HEK293T (cell line): ENCODE data around the gene BEAN1.

Experiments
- FOXK2 ChIP-seq: fragments of 450-650 bp; IDR thresholded peaks from 2 replicates; pipeline ENCODE4 v1.6.1; 2016; ENCODE audit warnings: mild to moderate bottlenecking
- LEF1 ChIP-seq: fragments of 450-650 bp; IDR thresholded peaks from 2 replicates; pipeline ENCODE4 v1.6.1; 2017; ENCODE audit warnings: mild to moderate bottlenecking, borderline replicate concordance

DNA sequence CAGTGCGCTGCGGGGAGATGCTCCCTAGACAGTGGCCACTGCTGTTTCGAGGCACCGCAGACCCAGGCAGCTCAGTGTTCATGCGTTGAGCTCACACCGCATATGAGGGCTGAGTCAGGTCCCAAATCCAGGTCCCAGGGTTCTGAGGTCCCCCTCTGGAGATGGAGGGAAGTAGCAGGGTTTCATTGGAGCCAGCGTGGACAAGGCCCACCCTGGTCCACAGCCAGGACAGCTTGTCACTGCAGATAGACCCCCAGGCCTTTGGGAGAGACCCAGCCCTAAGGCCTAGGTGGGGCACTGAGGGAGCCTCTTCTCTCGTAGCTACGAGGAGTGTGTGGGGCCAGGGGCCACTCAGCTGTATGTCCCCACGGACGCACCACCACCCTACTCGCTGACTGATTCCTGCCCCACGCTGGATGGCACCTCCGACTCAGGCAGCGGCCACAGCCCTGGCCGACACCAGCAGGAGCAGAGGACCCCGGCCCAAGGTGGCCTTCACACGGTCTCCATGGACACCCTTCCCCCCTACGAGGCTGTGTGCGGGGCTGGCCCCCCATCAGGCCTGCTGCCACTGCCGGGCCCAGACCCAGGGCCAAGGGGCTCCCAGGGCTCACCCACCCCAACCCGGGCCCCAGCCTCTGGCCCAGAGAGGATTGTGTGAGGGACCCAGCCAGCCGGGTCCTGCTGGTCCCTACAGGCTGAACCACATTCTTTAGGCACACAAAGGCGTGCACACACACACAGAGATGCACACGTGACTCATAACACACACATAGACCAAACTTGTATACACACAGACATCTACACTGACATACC lies 53.4 kb downstream of the BEAN1 start:
- no peak for TF ChIP-seq FOXK2
- no peak for TF ChIP-seq LEF1
